Pancreas (tissue), 10 donors: ENCODE results near the gene NEK5. TPM values are rescaled to one million over a fixed set of nuclear protein-coding genes. Genes with fewer than 3 reads are reported as not detected.

ENCODE experiments used
- ATAC-seq, 4 donors: fragments of 200-7000 bp; cut with Tn5 transposase; one replicate each; pipeline versions ENCODE4 v1.8.0 to v1.9.1; 2020; ENCODE audit warnings: mild to moderate bottlenecking in 4 of 4, moderate library complexity in 4 of 4
- DNase-seq, 6 donors: peaks; one replicate each; pipeline ENCODE4 v3.0.0-alpha.2; 2020
- FAIRE-seq: peaks from 2 replicates; lab custom pipeline; 2012; peaks lifted over from hg19 to GRCh38; lab: Jason Lieb, UNC
- H3K27ac ChIP-seq, 4 donors: fragments of 200-600 bp; sonication (generic); 1 replicate in 3 of 4; 2 replicates in 1 of 4; pipeline versions ENCODE4 v1.5.0 to v1.8.0; 2020
- H3K27me3 ChIP-seq, 4 donors: fragments of 200-600 bp; one replicate each; pipeline ENCODE4 v1.8.0; 2021
- H3K36me3 ChIP-seq, 3 donors: fragments of 200-600 bp; sonication (generic) in 1 of 3; one replicate each; pipeline versions ENCODE4 v1.5.0 to v1.8.0; 2020 to 2021
- H3K4me1 ChIP-seq, 3 donors: fragments of 200-600 bp; one replicate each; pipeline ENCODE4 v1.8.0; 2021
- H3K4me3 ChIP-seq, 4 donors: fragments of 200-600 bp; sonication (generic) in 2 of 4; one replicate each; pipeline versions ENCODE4 v1.5.0 to v1.8.0; 2020 to 2021
- H3K9me3 ChIP-seq, 4 donors: fragments of 200-600 bp; one replicate each; pipeline ENCODE4 v1.8.0; 2021
- CTCF ChIP-seq, 4 donors: fragments of 200-600 bp; sonication (generic) in 3 of 4; IDR thresholded peaks; one replicate each; pipeline versions ENCODE4 v1.5.0 to v1.8.0; 2021; ENCODE audit warnings: antibody characterized with exemption in 4 of 4
- WGBS, 2 donors: extraction: QIAGEN DNeasy Blood & Tissue Kit; methylation state at CpG; one replicate each; pipeline ENCODE4 v1.1.7; 2013; 5-methylcytosine and 5-hydroxymethylcytosine counted together
- intact Hi-C, 3 donors: fragments of 100-400 bp; cut with DNase I; formaldehyde crosslinking; loops; one replicate each; pipeline versions ENCODE4 v1.11.1 to v1.14.2; 2022
- polyA plus RNA-seq, 2 donors: library from polyadenylated mRNA; stranded (reverse); fragments of 200-250 nt; gene quantifications; one replicate each; pipeline ENCODE4 v1.2.3, GENCODE V29; 2013
- total RNA-seq, 6 donors: library from RNA; stranded (reverse); fragmentation: NEBNext Ultra II Directional in 4 of 6; extraction: Animal tissue kit (Norgen Biotek cat#: 25700) in 4 of 6; gene quantifications; one replicate each; pipeline versions ENCODE4 v1.2.1 to v1.2.4, GENCODE V29; 2021 to 2023
- donor health status: healthy with polysubstance abuse.
- donor health status: DM: no; HTN: no; CAD: no; lungs with moderate emphysema.
- donor health status: DM: no; HTN: no; CAD: no.
- donor health status: control.
- donor health status: control.
- donor health status: Bipolar disorder and iron deficiency.
- donor health status: DM: yes; HTN: yes; CAD: no.
- donor health status: DM: no; HTN: no; CAD: no.
- donor health status: DM: no; HTN: no; CAD: no.
- donor health status: DM: yes; HTN: yes; CAD: no.

NEK5 gene
- total and polyA plus RNA-seq, 8 donors = 0.09 to 0.50 (median 0.19) TPM

- ATAC-seq = no peak
Observed at GRCh38 chr13:52029569-52029968, 99.3 kb downstream of the NEK5 start.

GRCh38 chr13:52027832-52028231 is 101.0 kb downstream of the NEK5 start:
- H3K9me3 ChIP-seq = no peaks in the 10 kb centered on the region
- no peak for TF ChIP-seq CTCF (IDR thresholded peaks at IDR 0.05)
- 96 to 98% methylated on average over 1 of the region's 1 CpG for WGBS, 2 donors
- no peak overlapping the region for H3K4me3 ChIP-seq
- intact Hi-C loops = no loop called here
- FAIRE-seq (no peak), ATAC-seq (no peak), DNase-seq (no peak)
- no peak overlapping the region for H3K27ac ChIP-seq
- peaks cover 0 to 16% (median 0%) of the 10 kb centered on the region in 3 donors for H3K36me3 ChIP-seq
- H3K4me1 ChIP-seq = peaks cover 0 to 18% (median 12%) of the 10 kb centered on the region in 3 donors
- no peaks in the 10 kb centered on the region for H3K27me3 ChIP-seq

More at GRCh38 chr13:52029569-52029968, 99.3 kb downstream of the NEK5 start:
- Histone ChIP-seq H3K27me3 (no peaks in the 10 kb centered on the region), H3K4me1 (peaks cover 0 to 18% (median 12%) of the 10 kb centered on the region in 3 donors), H3K36me3 (peaks cover 0 to 8% (median 0%) of the 10 kb centered on the region in 3 donors), H3K4me3 (no peak overlapping the region), H3K9me3 (no peaks in the 10 kb centered on the region), H3K27ac (no peak overlapping the region)
- TF ChIP-seq CTCF (IDR thresholded peaks at IDR 0.05) = no peak
- intact Hi-C loops = no loop called here
- peak in 1 of 6 donors; percentile 17 for DNase-seq
- FAIRE-seq = no peak
- WGBS, 2 donors = 71 to 79% methylated on average over 4 of the region's 4 CpGs

- no peaks in the 10 kb centered on the region for H3K27me3 ChIP-seq
- ATAC-seq = peak in 2 of 4 donors; percentile 9 to 37
- intact Hi-C loops = no loop called here
- 94 to 98% methylated on average over 3 of the region's 3 CpGs for WGBS, 2 donors
- TF ChIP-seq CTCF (IDR thresholded peaks at IDR 0.05) = no peak
- no peak for FAIRE-seq
- no peaks in the 10 kb centered on the region for H3K9me3 ChIP-seq
- no peak overlapping the region for H3K27ac ChIP-seq
- H3K36me3 ChIP-seq = peaks cover 0 to 18% (median 0%) of the 10 kb centered on the region in 3 donors
- no peak overlapping the region for H3K4me3 ChIP-seq
- no peak for DNase-seq
- H3K4me1 ChIP-seq = peaks cover 0 to 18% (median 12%) of the 10 kb centered on the region in 3 donors
Observed at GRCh38 chr13:52026246-52026626, 102.6 kb downstream of the NEK5 start.

GRCh38 chr13:52025475-52026245 is 103.2 kb downstream of the NEK5 start:
- Histone ChIP-seq H3K4me3 (no peak overlapping the region), H3K27ac (no peak overlapping the region), H3K4me1 (peaks cover 0 to 18% (median 12%) of the 10 kb centered on the region in 3 donors), H3K27me3 (no peaks in the 10 kb centered on the region), H3K9me3 (no peaks in the 10 kb centered on the region), H3K36me3 (peaks cover 0 to 18% (median 0%) of the 10 kb centered on the region in 3 donors)
- TF ChIP-seq CTCF (IDR thresholded peaks at IDR 0.05) = no peak
- ATAC-seq (peak; percentile 81 to 92 (median 85)), DNase-seq (peak in 1 of 6 donors; percentile 14), FAIRE-seq (no peak)
- 87 to 91% methylated on average over 8 of the region's 8 CpGs for WGBS, 2 donors
- intact Hi-C loops = no loop called here

- Histone ChIP-seq H3K36me3 (peaks cover 0 to 18% (median 0%) of the 10 kb centered on the region in 3 donors), H3K27ac (no peak within 1 kb of the TSS), H3K4me3 (no peak within 1 kb of the TSS), H3K9me3 (no peaks in the 10 kb centered on the region), H3K27me3 (no peaks in the 10 kb centered on the region), H3K4me1 (peaks cover 0 to 18% (median 12%) of the 10 kb centered on the region in 3 donors)
- ATAC-seq (no peak), FAIRE-seq (no peak), DNase-seq (no peak)
- TF ChIP-seq CTCF (IDR thresholded peaks at IDR 0.05) = no peak
- intact Hi-C loops = no loop called here
- 96 to 100% methylated on average over 3 of the region's 3 CpGs for WGBS, 2 donors
Observed at GRCh38 chr13:52024481-52024880, 104.4 kb downstream of the NEK5 start, which contains the start of gene UTP14C. UTP14C (plus strand) TSS chr13:52024691; CDS start chr13:52028805, 4,114 bp downstream.
